Pancreas (tissue), 10 donors: ENCODE results near the gene KCNAB3. TPM values are rescaled to one million over a fixed set of nuclear protein-coding genes. Genes with fewer than 3 reads are reported as not detected.

ENCODE experiments used
- ATAC-seq, 4 donors: fragments of 200-7000 bp; cut with Tn5 transposase; one replicate each; pipeline versions ENCODE4 v1.8.0 to v1.9.1; 2020; ENCODE audit warnings: mild to moderate bottlenecking in 4 of 4, moderate library complexity in 4 of 4
- DNase-seq, 6 donors: peaks; one replicate each; pipeline ENCODE4 v3.0.0-alpha.2; 2020
- FAIRE-seq: peaks from 2 replicates; lab custom pipeline; 2012; peaks lifted over from hg19 to GRCh38; lab: Jason Lieb, UNC
- H3K27ac ChIP-seq, 4 donors: fragments of 200-600 bp; sonication (generic); 1 replicate in 3 of 4; 2 replicates in 1 of 4; pipeline versions ENCODE4 v1.5.0 to v1.8.0; 2020
- H3K27me3 ChIP-seq, 4 donors: fragments of 200-600 bp; one replicate each; pipeline ENCODE4 v1.8.0; 2021
- H3K36me3 ChIP-seq, 3 donors: fragments of 200-600 bp; sonication (generic) in 1 of 3; one replicate each; pipeline versions ENCODE4 v1.5.0 to v1.8.0; 2020 to 2021
- H3K4me1 ChIP-seq, 3 donors: fragments of 200-600 bp; one replicate each; pipeline ENCODE4 v1.8.0; 2021
- H3K4me3 ChIP-seq, 4 donors: fragments of 200-600 bp; sonication (generic) in 2 of 4; one replicate each; pipeline versions ENCODE4 v1.5.0 to v1.8.0; 2020 to 2021
- H3K9me3 ChIP-seq, 4 donors: fragments of 200-600 bp; one replicate each; pipeline ENCODE4 v1.8.0; 2021
- WGBS, 2 donors: extraction: QIAGEN DNeasy Blood & Tissue Kit; methylation state at CpG; one replicate each; pipeline ENCODE4 v1.1.7; 2013; 5-methylcytosine and 5-hydroxymethylcytosine counted together
- intact Hi-C, 3 donors: fragments of 100-400 bp; cut with DNase I; formaldehyde crosslinking; loops; one replicate each; pipeline versions ENCODE4 v1.11.1 to v1.14.2; 2022
- polyA plus RNA-seq, 2 donors: library from polyadenylated mRNA; stranded (reverse); fragments of 200-250 nt; gene quantifications; one replicate each; pipeline ENCODE4 v1.2.3, GENCODE V29; 2013
- total RNA-seq, 6 donors: library from RNA; stranded (reverse); fragmentation: NEBNext Ultra II Directional in 4 of 6; extraction: Animal tissue kit (Norgen Biotek cat#: 25700) in 4 of 6; gene quantifications; one replicate each; pipeline versions ENCODE4 v1.2.1 to v1.2.4, GENCODE V29; 2021 to 2023
- TF ChIP-seq, protein P1 (sequence below), 4 donors: fragments of 200-600 bp; sonication (generic) in 3 of 4; IDR thresholded peaks; one replicate each; pipeline versions ENCODE4 v1.5.0 to v1.8.0; 2021; ENCODE audit warnings: antibody characterized with exemption in 4 of 4
- donor health status: healthy with polysubstance abuse.
- donor health status: DM: no; HTN: no; CAD: no; lungs with moderate emphysema.
- donor health status: DM: no; HTN: no; CAD: no.
- donor health status: control.
- donor health status: control.
- donor health status: Bipolar disorder and iron deficiency.
- donor health status: DM: yes; HTN: yes; CAD: no.
- donor health status: DM: no; HTN: no; CAD: no.
- donor health status: DM: no; HTN: no; CAD: no.
- donor health status: DM: yes; HTN: yes; CAD: no.

KCNAB3 gene
- total and polyA plus RNA-seq, 8 donors: 0.51 to 8.1 (median 1.4) TPM

DNA sequence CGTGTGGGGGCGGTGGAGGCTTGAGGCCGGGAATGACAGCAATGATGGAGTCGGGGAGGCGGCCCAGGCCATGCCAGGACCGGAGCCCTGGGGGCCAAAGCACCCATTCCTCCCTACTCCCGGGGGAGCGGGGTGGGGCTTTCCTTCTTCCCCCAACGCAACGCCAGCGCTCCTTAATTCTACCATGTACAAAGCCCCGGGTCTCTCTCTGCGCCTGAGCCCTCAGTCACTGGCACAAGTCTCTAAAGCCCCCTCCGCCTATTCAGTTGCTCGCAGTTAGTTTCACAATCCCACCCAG lies 13.3 kb downstream of the KCNAB3 start:
- Histone ChIP-seq H3K4me1 (peaks cover 0 to 15% (median 6%) of the 10 kb centered on the region in 3 donors), H3K27ac (peak overlapping the region; percentile 74 to 93 (median 81)), H3K36me3 (peaks cover 0 to 5% (median 0%) of the 10 kb centered on the region in 3 donors), H3K27me3 (no peaks in the 10 kb centered on the region), H3K9me3 (no peaks in the 10 kb centered on the region), H3K4me3 (peak overlapping the region; percentile 26 to 59 (median 48))
- DNase-seq: no peak
- WGBS, 2 donors: 48 to 52% methylated on average over 15 of the region's 15 CpGs
- no peak for ATAC-seq
- no peak for FAIRE-seq
- intact Hi-C loops: no loop called here
- TF ChIP-seq, protein P1, sequence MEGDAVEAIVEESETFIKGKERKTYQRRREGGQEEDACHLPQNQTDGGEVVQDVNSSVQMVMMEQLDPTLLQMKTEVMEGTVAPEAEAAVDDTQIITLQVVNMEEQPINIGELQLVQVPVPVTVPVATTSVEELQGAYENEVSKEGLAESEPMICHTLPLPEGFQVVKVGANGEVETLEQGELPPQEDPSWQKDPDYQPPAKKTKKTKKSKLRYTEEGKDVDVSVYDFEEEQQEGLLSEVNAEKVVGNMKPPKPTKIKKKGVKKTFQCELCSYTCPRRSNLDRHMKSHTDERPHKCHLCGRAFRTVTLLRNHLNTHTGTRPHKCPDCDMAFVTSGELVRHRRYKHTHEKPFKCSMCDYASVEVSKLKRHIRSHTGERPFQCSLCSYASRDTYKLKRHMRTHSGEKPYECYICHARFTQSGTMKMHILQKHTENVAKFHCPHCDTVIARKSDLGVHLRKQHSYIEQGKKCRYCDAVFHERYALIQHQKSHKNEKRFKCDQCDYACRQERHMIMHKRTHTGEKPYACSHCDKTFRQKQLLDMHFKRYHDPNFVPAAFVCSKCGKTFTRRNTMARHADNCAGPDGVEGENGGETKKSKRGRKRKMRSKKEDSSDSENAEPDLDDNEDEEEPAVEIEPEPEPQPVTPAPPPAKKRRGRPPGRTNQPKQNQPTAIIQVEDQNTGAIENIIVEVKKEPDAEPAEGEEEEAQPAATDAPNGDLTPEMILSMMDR (IDR thresholded peaks at IDR 0.05): no peak

DNA sequence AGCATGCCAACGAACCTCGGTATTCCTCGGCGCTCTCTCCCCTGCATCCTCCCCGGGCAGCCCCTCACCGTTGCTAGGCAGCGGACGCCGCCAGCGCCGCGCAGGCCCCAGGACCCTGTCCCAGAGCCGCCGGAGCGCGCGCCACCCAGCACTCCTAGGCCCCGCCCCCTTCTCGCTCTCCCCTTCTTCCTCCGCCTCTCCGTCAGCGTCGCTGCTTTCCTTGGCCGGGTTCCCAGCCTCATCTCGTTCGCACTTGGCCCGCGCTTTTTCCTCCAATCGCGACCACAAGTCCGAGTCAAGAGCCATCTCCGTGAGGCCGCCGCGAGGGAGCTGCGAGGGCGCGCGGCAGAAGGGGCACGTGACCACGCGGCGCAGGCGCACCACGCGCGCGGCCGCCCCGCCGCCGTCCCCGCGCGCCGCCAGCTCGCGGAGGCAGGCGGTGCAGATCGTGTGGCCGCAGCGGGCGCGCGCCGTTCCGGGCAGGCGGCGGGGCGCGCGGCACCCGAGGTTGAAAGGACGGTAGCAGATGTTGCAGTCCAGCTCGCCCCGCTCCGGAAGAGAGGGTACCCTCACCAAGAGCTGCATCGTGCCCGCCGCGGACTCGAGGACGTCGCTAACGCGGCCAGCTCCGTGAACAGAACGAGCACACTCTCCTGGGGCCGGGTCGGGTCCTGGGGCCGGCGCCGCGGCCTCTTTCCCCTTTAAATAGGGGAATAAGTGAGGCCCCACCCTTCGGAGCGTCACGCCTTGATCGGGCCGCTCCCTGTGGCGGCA lies 13.9 kb downstream of the KCNAB3 start, which contains the start of gene RNF227:
Gene RNF227 (minus strand): TSS at position 679 of the 774 bp plus-strand sequence. CDS start 94 bp downstream, at position 585.
- intact Hi-C loops: no loop called here
- FAIRE-seq (no peak), DNase-seq (peak; percentile 85 to 95 (median 88)), ATAC-seq (peak; percentile 85 to 92 (median 88))
- H3K27ac ChIP-seq: peak within 1 kb of the TSS; percentile 74 to 93 (median 81)
- no peaks in the 10 kb centered on the region for H3K27me3 ChIP-seq
- peaks cover 0 to 15% (median 6%) of the 10 kb centered on the region in 3 donors for H3K4me1 ChIP-seq
- 0 to 1% methylated on average over 74 to 100 of the region's 100 CpGs for WGBS, 2 donors
- H3K9me3 ChIP-seq: no peaks in the 10 kb centered on the region
- H3K36me3 ChIP-seq: peaks cover 0 to 11% (median 1%) of the 10 kb centered on the region in 3 donors
- peak within 1 kb of the TSS; percentile 26 to 59 (median 48) for H3K4me3 ChIP-seq
- TF ChIP-seq, protein P1 (IDR thresholded peaks at IDR 0.05): no peak

DNA sequence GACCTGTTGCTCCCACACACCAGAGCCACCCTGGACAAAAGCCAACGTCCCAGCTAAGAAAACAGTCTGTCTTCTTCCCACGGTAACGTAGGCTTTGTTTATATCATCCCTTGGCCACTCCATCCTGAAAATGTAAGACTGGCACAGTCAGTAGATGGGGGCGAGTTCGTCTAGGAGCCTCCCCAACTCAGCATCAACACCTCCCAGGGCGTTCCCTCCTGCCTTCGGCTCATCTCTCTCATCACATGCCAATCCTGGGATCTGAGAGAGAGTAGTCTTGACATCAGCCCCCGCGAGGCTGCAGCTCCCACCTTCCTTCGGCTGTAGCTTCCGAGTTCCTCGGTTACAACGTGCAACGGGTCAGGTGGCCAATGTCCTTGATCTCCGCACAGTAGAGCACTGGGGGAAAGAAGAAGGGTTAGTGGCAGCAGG lies 14.5 kb downstream of the KCNAB3 start:
- peak in 4 of 6 donors; percentile 49 to 64 (median 57) for DNase-seq
- Histone ChIP-seq H3K4me3 (peak overlapping the region; percentile 26 to 59 (median 48)), H3K36me3 (peaks cover 0 to 15% (median 3%) of the 10 kb centered on the region in 3 donors), H3K27me3 (no peaks in the 10 kb centered on the region), H3K4me1 (peaks cover 0 to 15% (median 6%) of the 10 kb centered on the region in 3 donors), H3K27ac (peak overlapping the region; percentile 74 to 93 (median 81)), H3K9me3 (no peaks in the 10 kb centered on the region)
- TF ChIP-seq, protein P1 (IDR thresholded peaks at IDR 0.05): no peak
- FAIRE-seq: no peak
- 2% methylated on average over 15 of the region's 15 CpGs for WGBS, 2 donors
- ATAC-seq: peak; percentile 52 to 68 (median 63)
- intact Hi-C loops: no loop called here

DNA sequence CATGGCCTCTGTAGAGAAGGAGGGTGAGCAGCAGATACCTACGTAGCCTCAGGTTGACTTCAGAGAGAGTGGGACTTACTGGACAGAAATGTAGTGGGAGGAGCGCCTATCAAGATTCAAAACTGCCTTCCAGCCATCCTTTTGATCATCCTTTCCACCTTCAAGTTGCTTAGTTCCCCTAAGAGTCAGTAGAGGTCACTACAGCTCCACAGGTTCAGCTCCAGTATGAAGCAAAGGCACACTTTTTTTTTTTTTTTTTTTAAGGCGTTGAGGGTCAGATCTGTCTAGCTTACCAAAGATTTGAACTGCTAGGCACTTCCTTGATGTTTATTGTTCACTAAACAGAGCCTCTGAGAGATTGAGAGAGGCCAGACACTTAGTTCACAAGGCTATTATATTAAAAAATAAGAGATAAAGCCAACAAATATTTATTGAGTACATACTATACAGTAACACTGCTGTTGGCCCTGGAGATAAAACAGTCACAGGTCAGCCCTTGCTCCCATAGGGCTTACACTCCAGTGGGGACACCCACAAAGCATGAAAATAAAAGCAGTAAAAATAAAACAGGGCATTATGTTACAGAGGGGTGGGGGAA lies 16.6 kb downstream of the KCNAB3 start:
- peaks cover 0 to 29% (median 12%) of the 10 kb centered on the region in 3 donors for H3K36me3 ChIP-seq
- peaks cover 0 to 15% (median 6%) of the 10 kb centered on the region in 3 donors for H3K4me1 ChIP-seq
- intact Hi-C loops: loop anchor here in 2 of 3 donors (5.0 kb wide), 2 partner anchors 74 to 79 kb away; no protein-coding TSS in a partner anchor
- TF ChIP-seq, protein P1 (IDR thresholded peaks at IDR 0.05): peak; percentile 34 to 56 (median 47)
- H3K27ac ChIP-seq: peak overlapping the region in 1 of 4 donors; percentile 44
- ATAC-seq (peak; percentile 29 to 52 (median 47)), FAIRE-seq (peak; percentile 61), DNase-seq (peak in 1 of 6 donors; percentile 43)
- H3K9me3 ChIP-seq: no peaks in the 10 kb centered on the region
- WGBS, 2 donors: 38 to 43% methylated on average over 3 of the region's 3 CpGs
- H3K27me3 ChIP-seq: no peaks in the 10 kb centered on the region
- H3K4me3 ChIP-seq: no peak overlapping the region
